ENCODE data around the gene DIPK1C. TPM values are rescaled to one million over a fixed set of nuclear protein-coding genes. Genes with fewer than 3 reads are reported as not detected.
A peak's percentile ranks its signal among the peaks of the same experiment; 100 is the strongest.

The DIPK1C gene
- total and polyA plus RNA-seq, 5 experiments from 2014 or later: 0.11 to 0.58 (median 0.13) TPM; not detected in 2

GRCh38 chr18:74496508-74497323 lies 39.6 kb upstream of the DIPK1C start:
- DNase-seq: peak in 6 of 10 donors; percentile 10 to 39 (median 20)
- Mint-ChIP-seq H3K27ac (peak overlapping the region; percentile 96 to 99 (median 98)), H3K4me1 (peaks cover 30 to 63% (median 56%) of the 10 kb centered on the region in 4 donors), H3K36me3 (peaks cover 0 to 17% (median 4%) of the 10 kb centered on the region in 3 donors), H3K27me3 (no peaks in the 10 kb centered on the region), H3K4me3 (peak overlapping the region; percentile 88 to 98 (median 96)), H3K9me3 (peaks cover 0 to 1% (median 0%) of the 10 kb centered on the region in 9 donors)
- peak; percentile 5 to 26 for ATAC-seq
- POLR2A ChIA-PET: interaction anchor here (0.9 to 3.1 kb wide), 13 partner anchors 8 to 712 kb away, joined by 3 to 30 read pairs (median 5); partner anchors contain the start of genes CYB5A, PTGR3 and ZNF407

GRCh38 chr18:74495581-74496507 lies 38.7 kb upstream of the DIPK1C start, which contains the start of gene CNDP2:
Gene CNDP2, plus strand, starts transcription at chr18:74496363. Its CDS starts 3,611 bp downstream, at chr18:74499974.
- POLR2A ChIA-PET: interaction anchor here (0.6 to 3.1 kb wide), 15 partner anchors 9 to 413 kb away, joined by 3 to 30 read pairs (median 5); partner anchors contain the start of gene ZNF407
- peaks cover 0 to 9% (median 4%) of the 10 kb centered on the region in 3 donors for H3K36me3 Mint-ChIP-seq
- no peaks in the 10 kb centered on the region for H3K27me3 Mint-ChIP-seq
- H3K4me3 Mint-ChIP-seq: peak within 1 kb of the TSS; percentile 88 to 98 (median 96)
- DNase-seq (peak; percentile 95 to 99 (median 97)), ATAC-seq (peak; percentile 63 to 72)
- peaks cover 27 to 56% (median 50%) of the 10 kb centered on the region in 4 donors for H3K4me1 Mint-ChIP-seq
- peak within 1 kb of the TSS; percentile 96 to 99 (median 98) for H3K27ac Mint-ChIP-seq
- peaks cover 0 to 1% (median 0%) of the 10 kb centered on the region in 9 donors for H3K9me3 Mint-ChIP-seq

- H3K27me3 Mint-ChIP-seq: no peaks in the 10 kb centered on the region
- POLR2A ChIA-PET: interaction anchor here (1.5 to 3.3 kb wide), 4 partner anchors 116 to 145 kb away, joined by 7 to 31 read pairs (median 29); no protein-coding TSS in a partner anchor
- peaks cover 0 to 1% (median 0%) of the 10 kb centered on the region in 9 donors for H3K9me3 Mint-ChIP-seq
- ATAC-seq (no peak), DNase-seq (peak in 2 of 10 donors; percentile 12 to 21)
- H3K4me1 Mint-ChIP-seq: peaks cover 21 to 43% (median 38%) of the 10 kb centered on the region in 4 donors
- peaks cover 0 to 4% (median 0%) of the 10 kb centered on the region in 3 donors for H3K36me3 Mint-ChIP-seq
- H3K27ac Mint-ChIP-seq: peak overlapping the region in 9 of 10 donors; percentile 63 to 97 (median 78)
- peak overlapping the region in 7 of 10 donors; percentile 5 to 75 (median 45) for H3K4me3 Mint-ChIP-seq
Measured at GRCh38 chr18:74494514-74494913, 37.4 kb upstream of the DIPK1C start.

- Mint-ChIP-seq H3K9me3 (peaks cover 0 to 1% (median 0%) of the 10 kb centered on the region in 9 donors), H3K36me3 (peaks cover 0 to 4% (median 0%) of the 10 kb centered on the region in 3 donors), H3K27me3 (no peaks in the 10 kb centered on the region), H3K4me3 (peak overlapping the region in 2 of 10 donors; percentile 4 to 29), H3K27ac (peak overlapping the region in 9 of 10 donors; percentile 16 to 97 (median 78)), H3K4me1 (peaks cover 16 to 35% (median 31%) of the 10 kb centered on the region in 4 donors)
- ATAC-seq (peak; percentile 58 to 72), DNase-seq (peak in 9 of 10 donors; percentile 54 to 87 (median 77))
- POLR2A ChIA-PET: interaction anchor here (0.7 to 3.3 kb wide), 4 partner anchors 116 to 143 kb away, joined by 3 to 31 read pairs (median 16); no protein-coding TSS in a partner anchor
Measured at GRCh38 chr18:74493689-74494088, 36.6 kb upstream of the DIPK1C start.

- no peak overlapping the region for H3K4me3 Mint-ChIP-seq
- peak overlapping the region in 4 of 10 donors; percentile 11 to 85 (median 32) for H3K27ac Mint-ChIP-seq
- H3K36me3 Mint-ChIP-seq: no peaks in the 10 kb centered on the region
- no peak for DNase-seq
- POLR2A ChIA-PET: interaction anchor here (1.5 to 3.3 kb wide), 2 partner anchors 114 to 138 kb away, joined by 15 to 31 read pairs; no protein-coding TSS in a partner anchor
- peaks cover 13 to 23% (median 19%) of the 10 kb centered on the region in 4 donors for H3K4me1 Mint-ChIP-seq
- ATAC-seq: no peak
- no peaks in the 10 kb centered on the region for H3K27me3 Mint-ChIP-seq
- peaks cover 0 to 1% (median 0%) of the 10 kb centered on the region in 9 donors for H3K9me3 Mint-ChIP-seq
Measured at GRCh38 chr18:74492259-74492658, 35.2 kb upstream of the DIPK1C start.

- no peak for DNase-seq
- Mint-ChIP-seq H3K36me3 (no peaks in the 10 kb centered on the region), H3K4me1 (peaks cover 6 to 23% (median 14%) of the 10 kb centered on the region in 4 donors), H3K27me3 (peaks cover 0 to 2% (median 0%) of the 10 kb centered on the region in 5 donors), H3K4me3 (no peak overlapping the region), H3K27ac (no peak overlapping the region), H3K9me3 (peaks cover 0 to 1% (median 0%) of the 10 kb centered on the region in 9 donors)
- POLR2A ChIA-PET: interaction anchor here (0.7 kb wide), 1 partner anchor 112 kb away, joined by 6 read pairs; no protein-coding TSS in a partner anchor
- ATAC-seq: no peak
Measured at GRCh38 chr18:74489676-74490075, 32.6 kb upstream of the DIPK1C start.

- H3K4me1 Mint-ChIP-seq: peaks cover 8 to 27% (median 14%) of the 10 kb centered on the region in 4 donors
- H3K36me3 Mint-ChIP-seq: no peaks in the 10 kb centered on the region
- peaks cover 0 to 1% (median 0%) of the 10 kb centered on the region in 9 donors for H3K9me3 Mint-ChIP-seq
- POLR2A ChIA-PET: no interaction called here
- no peak for DNase-seq
- peaks cover 0 to 2% (median 0%) of the 10 kb centered on the region in 5 donors for H3K27me3 Mint-ChIP-seq
- ATAC-seq: no peak
- no peak overlapping the region for H3K4me3 Mint-ChIP-seq
- H3K27ac Mint-ChIP-seq: peak overlapping the region in 4 of 10 donors; percentile 12 to 72 (median 47)
Measured at GRCh38 chr18:74488864-74489263, 31.8 kb upstream of the DIPK1C start.

- no peak overlapping the region for H3K4me3 Mint-ChIP-seq
- POLR2A ChIA-PET: no interaction called here
- no peaks in the 10 kb centered on the region for H3K36me3 Mint-ChIP-seq
- DNase-seq (no peak), ATAC-seq (no peak)
- H3K4me1 Mint-ChIP-seq: peaks cover 5 to 26% (median 11%) of the 10 kb centered on the region in 4 donors
- H3K9me3 Mint-ChIP-seq: peaks cover 0 to 1% (median 0%) of the 10 kb centered on the region in 9 donors
- H3K27ac Mint-ChIP-seq: peak overlapping the region in 2 of 10 donors; percentile 12 to 41
- peaks cover 0 to 2% (median 0%) of the 10 kb centered on the region in 5 donors for H3K27me3 Mint-ChIP-seq
Measured at GRCh38 chr18:74488354-74488753, 31.2 kb upstream of the DIPK1C start.

GRCh38 chr18:74486119-74486849 lies 29.2 kb upstream of the DIPK1C start:
- peaks cover 8 to 26% (median 10%) of the 10 kb centered on the region in 4 donors for H3K4me1 Mint-ChIP-seq
- H3K27ac Mint-ChIP-seq: peak overlapping the region in 3 of 10 donors; percentile 27 to 65 (median 35)
- POLR2A ChIA-PET: interaction anchor here (0.7 to 1.5 kb wide), 3 partner anchors 10 to 334 kb away, joined by 3 to 4 read pairs (median 4); partner anchors contain the start of gene CNDP2
- no peaks in the 10 kb centered on the region for H3K9me3 Mint-ChIP-seq
- peak overlapping the region in 3 of 10 donors; percentile 9 to 45 (median 19) for H3K4me3 Mint-ChIP-seq
- DNase-seq (no peak), ATAC-seq (no peak)
- no peaks in the 10 kb centered on the region for H3K36me3 Mint-ChIP-seq
- peaks cover 0 to 3% (median 0%) of the 10 kb centered on the region in 5 donors for H3K27me3 Mint-ChIP-seq

GRCh38 chr18:74482697-74483096 lies 25.6 kb upstream of the DIPK1C start:
- ATAC-seq (no peak), DNase-seq (no peak)
- Mint-ChIP-seq H3K4me1 (peaks cover 8 to 26% (median 13%) of the 10 kb centered on the region in 4 donors), H3K4me3 (no peak overlapping the region), H3K36me3 (no peaks in the 10 kb centered on the region), H3K9me3 (no peaks in the 10 kb centered on the region), H3K27me3 (peaks cover 0 to 3% (median 0%) of the 10 kb centered on the region in 5 donors), H3K27ac (no peak overlapping the region)
- POLR2A ChIA-PET: no interaction called here

GRCh38 chr18:74480149-74480651 lies 23.1 kb upstream of the DIPK1C start:
- ATAC-seq: no peak
- H3K27ac Mint-ChIP-seq: no peak overlapping the region
- no peaks in the 10 kb centered on the region for H3K9me3 Mint-ChIP-seq
- H3K27me3 Mint-ChIP-seq: peaks cover 0 to 3% (median 0%) of the 10 kb centered on the region in 5 donors
- H3K4me3 Mint-ChIP-seq: no peak overlapping the region
- H3K36me3 Mint-ChIP-seq: no peaks in the 10 kb centered on the region
- DNase-seq: no peak
- peaks cover 8 to 12% (median 11%) of the 10 kb centered on the region in 4 donors for H3K4me1 Mint-ChIP-seq
- POLR2A ChIA-PET: no interaction called here

Measured in naive thymus-derived CD8-positive, alpha-beta T cell (primary cell).